ENCODE results near the gene HPS4. TPM values are rescaled to one million over a fixed set of nuclear protein-coding genes. Genes with fewer than 3 reads are reported as not detected.

The HPS4 gene
- total and polyA plus RNA-seq, 4 donors = 26.7 to 34.3 (median 34.2) TPM

GRCh38 chr22:26461188-26461810 is 22.3 kb downstream of the HPS4 start:
- no peak overlapping the region for H3K27ac ChIP-seq (ENCODE audit: low read depth, low read length)
- H3K4me1 ChIP-seq (ENCODE audit: control insufficient read depth, insufficient read depth, low read length) = peaks cover 25% of the 10 kb centered on the region
- no peaks in the 10 kb centered on the region for H3K9me3 ChIP-seq (ENCODE audit: control insufficient read depth, insufficient read depth, low read length)
- H3K27me3 ChIP-seq (ENCODE audit: control insufficient read depth, insufficient read depth, low read length) = no peaks in the 10 kb centered on the region
- peak in 3 of 6 donors; percentile 22 to 86 (median 74) for DNase-seq (ENCODE audit: low read depth in 4 of 6, low spot score in 6 of 6)
- WGBS (ENCODE audit: insufficient coverage) = 22% methylated on average over 1 of the region's 3 CpGs
- H3K36me3 ChIP-seq (ENCODE audit: control insufficient read depth, insufficient read depth, low read length) = peaks cover 49% of the 10 kb centered on the region
- no peak overlapping the region for H3K4me3 ChIP-seq (ENCODE audit: low read depth, low read length)

- 56% methylated on average over 1 of the region's 6 CpGs for WGBS (ENCODE audit: insufficient coverage)
- Histone ChIP-seq H3K36me3 (ENCODE audit: control insufficient read depth, insufficient read depth, low read length) (peaks cover 45% of the 10 kb centered on the region), H3K4me3 (ENCODE audit: low read depth, low read length) (no peak overlapping the region), H3K27ac (ENCODE audit: low read depth, low read length) (no peak overlapping the region), H3K27me3 (ENCODE audit: control insufficient read depth, insufficient read depth, low read length) (no peaks in the 10 kb centered on the region), H3K9me3 (ENCODE audit: control insufficient read depth, insufficient read depth, low read length) (no peaks in the 10 kb centered on the region), H3K4me1 (ENCODE audit: control insufficient read depth, insufficient read depth, low read length) (peaks cover 25% of the 10 kb centered on the region)
- DNase-seq (ENCODE audit: low read depth in 4 of 6, low spot score in 6 of 6) = no peak
These were observed 23.4 kb downstream of the HPS4 start for GRCh38 chr22:26460202-26460601.

DNA sequence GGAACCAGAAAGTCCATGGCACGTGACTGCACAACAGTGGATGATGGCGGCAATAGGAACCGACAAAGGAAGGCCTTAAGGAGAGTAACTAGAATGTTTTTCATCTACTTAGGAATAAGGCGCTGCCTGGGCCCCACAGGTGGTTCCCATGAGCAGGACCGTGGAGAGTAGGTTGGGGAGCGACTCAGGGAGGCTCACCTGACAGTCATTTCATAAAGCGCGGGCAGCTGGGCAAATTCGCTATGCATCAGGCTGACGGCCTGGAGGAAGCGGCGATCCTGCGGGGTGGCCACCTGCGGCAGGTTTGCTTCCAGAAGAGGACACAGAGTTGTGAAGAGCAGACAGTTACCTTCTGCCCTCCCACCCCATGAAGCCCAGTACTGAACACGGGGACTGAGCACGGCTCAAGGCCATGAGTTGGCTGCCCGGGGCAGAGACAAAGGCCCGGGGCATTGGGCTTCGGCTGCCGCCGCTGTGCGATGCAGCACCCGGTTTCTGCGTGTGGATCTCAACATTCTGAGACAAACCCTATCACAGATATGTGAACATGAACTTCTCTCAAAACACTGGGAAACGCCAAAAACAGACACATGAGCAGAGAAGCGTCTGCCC is 25.8 kb downstream of the HPS4 start:
- Histone ChIP-seq H3K4me3 (ENCODE audit: low read depth, low read length) (no peak overlapping the region), H3K27ac (ENCODE audit: low read depth, low read length) (no peak overlapping the region), H3K9me3 (ENCODE audit: control insufficient read depth, insufficient read depth, low read length) (no peaks in the 10 kb centered on the region), H3K36me3 (ENCODE audit: control insufficient read depth, insufficient read depth, low read length) (peaks cover 44% of the 10 kb centered on the region), H3K27me3 (ENCODE audit: control insufficient read depth, insufficient read depth, low read length) (no peaks in the 10 kb centered on the region), H3K4me1 (ENCODE audit: control insufficient read depth, insufficient read depth, low read length) (peaks cover 10% of the 10 kb centered on the region)
- DNase-seq (ENCODE audit: low read depth in 4 of 6, low spot score in 6 of 6) = no peak
- WGBS (ENCODE audit: insufficient coverage) = 97% methylated on average over 25 of the region's 26 CpGs

GRCh38 chr22:26453812-26454500 is 29.6 kb downstream of the HPS4 start:
- no peaks in the 10 kb centered on the region for H3K27me3 ChIP-seq (ENCODE audit: control insufficient read depth, insufficient read depth, low read length)
- 88% methylated on average over 4 of the region's 5 CpGs for WGBS (ENCODE audit: insufficient coverage)
- H3K4me1 ChIP-seq (ENCODE audit: control insufficient read depth, insufficient read depth, low read length) = no peaks in the 10 kb centered on the region
- no peak overlapping the region for H3K4me3 ChIP-seq (ENCODE audit: low read depth, low read length)
- no peak for DNase-seq (ENCODE audit: low read depth in 4 of 6, low spot score in 6 of 6)
- H3K27ac ChIP-seq (ENCODE audit: low read depth, low read length) = no peak overlapping the region
- no peaks in the 10 kb centered on the region for H3K9me3 ChIP-seq (ENCODE audit: control insufficient read depth, insufficient read depth, low read length)
- peaks cover 72% of the 10 kb centered on the region for H3K36me3 ChIP-seq (ENCODE audit: control insufficient read depth, insufficient read depth, low read length)

GRCh38 chr22:26453216-26453615 is 30.4 kb downstream of the HPS4 start:
- WGBS (ENCODE audit: insufficient coverage) = 91% methylated on average over 9 of the region's 9 CpGs
- H3K4me1 ChIP-seq (ENCODE audit: control insufficient read depth, insufficient read depth, low read length) = no peaks in the 10 kb centered on the region
- DNase-seq (ENCODE audit: low read depth in 4 of 6, low spot score in 6 of 6) = no peak
- peaks cover 71% of the 10 kb centered on the region for H3K36me3 ChIP-seq (ENCODE audit: control insufficient read depth, insufficient read depth, low read length)
- no peaks in the 10 kb centered on the region for H3K27me3 ChIP-seq (ENCODE audit: control insufficient read depth, insufficient read depth, low read length)
- H3K9me3 ChIP-seq (ENCODE audit: control insufficient read depth, insufficient read depth, low read length) = no peaks in the 10 kb centered on the region
- H3K4me3 ChIP-seq (ENCODE audit: low read depth, low read length) = no peak overlapping the region
- no peak overlapping the region for H3K27ac ChIP-seq (ENCODE audit: low read depth, low read length)

GRCh38 chr22:26452236-26453016 is 31.2 kb downstream of the HPS4 start:
- no peaks in the 10 kb centered on the region for H3K27me3 ChIP-seq (ENCODE audit: control insufficient read depth, insufficient read depth, low read length)
- no peaks in the 10 kb centered on the region for H3K9me3 ChIP-seq (ENCODE audit: control insufficient read depth, insufficient read depth, low read length)
- 95% methylated on average over 20 of the region's 23 CpGs for WGBS (ENCODE audit: insufficient coverage)
- no peak overlapping the region for H3K27ac ChIP-seq (ENCODE audit: low read depth, low read length)
- H3K4me3 ChIP-seq (ENCODE audit: low read depth, low read length) = no peak overlapping the region
- no peaks in the 10 kb centered on the region for H3K4me1 ChIP-seq (ENCODE audit: control insufficient read depth, insufficient read depth, low read length)
- peaks cover 63% of the 10 kb centered on the region for H3K36me3 ChIP-seq (ENCODE audit: control insufficient read depth, insufficient read depth, low read length)
- no peak for DNase-seq (ENCODE audit: low read depth in 4 of 6, low spot score in 6 of 6)

DNA sequence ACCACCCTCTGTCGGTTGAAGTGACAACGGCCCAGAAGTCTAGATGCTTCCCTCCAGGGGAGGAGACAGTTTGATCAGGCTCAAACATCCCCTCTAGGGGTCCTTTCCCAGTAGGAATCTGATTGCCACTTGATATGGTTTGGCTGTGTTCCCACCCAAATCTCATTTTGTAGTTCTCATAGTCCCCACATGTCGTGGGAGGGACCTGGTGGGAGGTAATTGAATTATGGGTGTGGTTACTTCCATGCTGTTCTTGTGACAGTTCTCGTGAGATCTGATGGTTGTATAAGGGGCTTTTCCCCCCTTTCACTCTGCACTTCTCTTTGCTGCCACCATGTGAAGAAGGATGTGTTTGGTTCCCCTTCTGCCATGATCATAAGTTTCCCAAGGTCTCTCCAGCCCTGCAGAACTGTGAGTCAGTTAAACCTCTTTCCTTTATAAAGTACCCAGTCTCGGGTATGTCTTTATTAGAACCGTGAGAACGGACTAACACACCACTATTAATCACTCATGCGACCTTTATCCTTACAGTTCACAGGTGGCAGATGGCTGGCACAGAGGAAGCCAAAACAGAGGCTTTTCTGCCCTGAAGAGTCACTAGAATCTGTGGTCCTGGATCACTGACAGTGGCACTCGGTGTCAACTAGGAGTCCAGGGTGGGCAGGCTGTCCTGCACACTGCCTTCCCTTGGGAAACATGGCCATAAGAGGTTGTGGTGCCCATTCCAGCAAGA is 33.0 kb downstream of the HPS4 start:
- Histone ChIP-seq H3K27me3 (ENCODE audit: control insufficient read depth, insufficient read depth, low read length) (no peaks in the 10 kb centered on the region), H3K36me3 (ENCODE audit: control insufficient read depth, insufficient read depth, low read length) (peaks cover 52% of the 10 kb centered on the region), H3K9me3 (ENCODE audit: control insufficient read depth, insufficient read depth, low read length) (no peaks in the 10 kb centered on the region), H3K27ac (ENCODE audit: low read depth, low read length) (no peak overlapping the region), H3K4me1 (ENCODE audit: control insufficient read depth, insufficient read depth, low read length) (no peaks in the 10 kb centered on the region), H3K4me3 (ENCODE audit: low read depth, low read length) (no peak overlapping the region)
- WGBS (ENCODE audit: insufficient coverage) = 86% methylated on average over 3 of the region's 9 CpGs
- DNase-seq (ENCODE audit: low read depth in 4 of 6, low spot score in 6 of 6) = no peak

DNA sequence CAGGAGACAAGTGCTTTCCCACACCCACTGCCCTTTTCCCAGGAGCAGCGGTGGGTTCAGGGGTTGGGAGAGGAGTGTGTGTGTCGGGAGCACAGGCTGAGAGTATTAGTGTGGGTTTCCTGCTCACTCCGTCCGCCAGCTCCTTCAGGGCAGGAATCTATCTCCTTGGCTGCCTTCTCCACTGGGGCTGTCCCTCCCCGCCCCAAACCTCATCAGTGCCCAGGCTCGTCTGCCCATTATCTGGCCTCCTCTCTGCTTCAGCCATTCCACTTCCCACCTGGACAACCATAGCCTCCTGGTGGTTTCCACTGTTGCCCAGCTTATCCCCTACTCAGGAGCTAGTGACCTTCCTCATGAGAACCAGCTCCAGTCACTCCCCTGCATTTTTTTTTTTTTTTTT is 34.6 kb downstream of the HPS4 start:
- no peaks in the 10 kb centered on the region for H3K9me3 ChIP-seq (ENCODE audit: control insufficient read depth, insufficient read depth, low read length)
- no peak overlapping the region for H3K4me3 ChIP-seq (ENCODE audit: low read depth, low read length)
- H3K27ac ChIP-seq (ENCODE audit: low read depth, low read length) = no peak overlapping the region
- no peaks in the 10 kb centered on the region for H3K27me3 ChIP-seq (ENCODE audit: control insufficient read depth, insufficient read depth, low read length)
- H3K4me1 ChIP-seq (ENCODE audit: control insufficient read depth, insufficient read depth, low read length) = no peaks in the 10 kb centered on the region
- H3K36me3 ChIP-seq (ENCODE audit: control insufficient read depth, insufficient read depth, low read length) = peaks cover 49% of the 10 kb centered on the region
- 62% methylated on average over 4 of the region's 6 CpGs for WGBS (ENCODE audit: insufficient coverage)
- no peak for DNase-seq (ENCODE audit: low read depth in 4 of 6, low spot score in 6 of 6)

GRCh38 chr22:26448334-26448733 is 35.2 kb downstream of the HPS4 start:
- 73% methylated on average over 3 of the region's 5 CpGs for WGBS (ENCODE audit: insufficient coverage)
- H3K9me3 ChIP-seq (ENCODE audit: control insufficient read depth, insufficient read depth, low read length) = no peaks in the 10 kb centered on the region
- DNase-seq (ENCODE audit: low read depth in 4 of 6, low spot score in 6 of 6) = no peak
- H3K27me3 ChIP-seq (ENCODE audit: control insufficient read depth, insufficient read depth, low read length) = no peaks in the 10 kb centered on the region
- no peak overlapping the region for H3K4me3 ChIP-seq (ENCODE audit: low read depth, low read length)
- no peaks in the 10 kb centered on the region for H3K4me1 ChIP-seq (ENCODE audit: control insufficient read depth, insufficient read depth, low read length)
- H3K36me3 ChIP-seq (ENCODE audit: control insufficient read depth, insufficient read depth, low read length) = peaks cover 48% of the 10 kb centered on the region
- no peak overlapping the region for H3K27ac ChIP-seq (ENCODE audit: low read depth, low read length)
